ENCODE results near the gene FGF14.

Gene FGF14

GRCh38 chr13:101985321-101985720 is 416.5 kb downstream of the FGF14 start:
- DNase-seq (ENCODE audit: low read depth in 2 of 2) = no peak

- DNase-seq (ENCODE audit: low read depth in 2 of 2) = no peak
Measured at GRCh38 chr13:101982903-101983302, 418.9 kb downstream of the FGF14 start.

GRCh38 chr13:101979825-101980224 is 422.0 kb downstream of the FGF14 start:
- DNase-seq (ENCODE audit: low read depth in 2 of 2) = no peak

GRCh38 chr13:101978552-101979315 is 423.1 kb downstream of the FGF14 start:
- no peak for DNase-seq (ENCODE audit: low read depth in 2 of 2)

GRCh38 chr13:101977475-101977874 is 424.4 kb downstream of the FGF14 start:
- DNase-seq (ENCODE audit: low read depth in 2 of 2) = no peak

- DNase-seq (ENCODE audit: low read depth in 2 of 2) = no peak
Measured at GRCh38 chr13:101972191-101972590, 429.7 kb downstream of the FGF14 start.

GRCh38 chr13:101970341-101970740 is 431.5 kb downstream of the FGF14 start:
- no peak for DNase-seq (ENCODE audit: low read depth in 2 of 2)

- DNase-seq (ENCODE audit: low read depth in 2 of 2) = no peak
Measured at GRCh38 chr13:101967781-101968180, 434.1 kb downstream of the FGF14 start.

GRCh38 chr13:101967216-101967615 is 434.6 kb downstream of the FGF14 start:
- no peak for DNase-seq (ENCODE audit: low read depth in 2 of 2)

- no peak for DNase-seq (ENCODE audit: low read depth in 2 of 2)
Measured at GRCh38 chr13:101965096-101965495, 436.8 kb downstream of the FGF14 start.

- no peak for DNase-seq (ENCODE audit: low read depth in 2 of 2)
Measured at GRCh38 chr13:101959016-101959415, 442.8 kb downstream of the FGF14 start.

GRCh38 chr13:101955764-101956163 is 446.1 kb downstream of the FGF14 start:
- no peak for DNase-seq (ENCODE audit: low read depth in 2 of 2)

- no peak for DNase-seq (ENCODE audit: low read depth in 2 of 2)
Measured at GRCh38 chr13:101951114-101951513, 450.7 kb downstream of the FGF14 start.

GRCh38 chr13:101949681-101950080 is 452.2 kb downstream of the FGF14 start:
- no peak for DNase-seq (ENCODE audit: low read depth in 2 of 2)

GRCh38 chr13:101946401-101946800 is 455.4 kb downstream of the FGF14 start:
- no peak for DNase-seq (ENCODE audit: low read depth in 2 of 2)

- DNase-seq (ENCODE audit: low read depth in 2 of 2) = no peak
Measured at GRCh38 chr13:101945435-101945834, 456.4 kb downstream of the FGF14 start.

- DNase-seq (ENCODE audit: low read depth in 2 of 2) = no peak
Measured at GRCh38 chr13:101944521-101944920, 457.3 kb downstream of the FGF14 start.

- no peak for DNase-seq (ENCODE audit: low read depth in 2 of 2)
Measured at GRCh38 chr13:101942535-101943157, 459.2 kb downstream of the FGF14 start.

GRCh38 chr13:101942038-101942437 is 459.8 kb downstream of the FGF14 start:
- no peak for DNase-seq (ENCODE audit: low read depth in 2 of 2)

- no peak for DNase-seq (ENCODE audit: low read depth in 2 of 2)
Measured at GRCh38 chr13:101941095-101941783, 460.6 kb downstream of the FGF14 start.

GRCh38 chr13:101939370-101939769 is 462.5 kb downstream of the FGF14 start:
- DNase-seq (ENCODE audit: low read depth in 2 of 2) = no peak

GRCh38 chr13:101935828-101936227 is 466.0 kb downstream of the FGF14 start:
- no peak for DNase-seq (ENCODE audit: low read depth in 2 of 2)

GRCh38 chr13:101931186-101931585 is 470.7 kb downstream of the FGF14 start:
- DNase-seq (ENCODE audit: low read depth in 2 of 2) = no peak

Data from stimulated activated CD8-positive, alpha-beta memory T cell treated with anti-CD3 and anti-CD28 coated beads, Interleukin-2, amount 100 ng/mL, for 1 hour (primary cell).